Prostate gland (tissue), 2 donors: ENCODE results near the gene ATP5F1B. TPM values are rescaled to one million over a fixed set of nuclear protein-coding genes. Genes with fewer than 3 reads are reported as not detected.

Experiments
- DNase-seq: peaks from one replicate; pipeline ENCODE4 v3.0.0-alpha.2; 2019; ENCODE audit warnings: low spot score
- H3K27ac ChIP-seq, 2 donors: fragments of 200-600 bp; sonication (generic); 2 replicates each; pipeline ENCODE4 v1.5.1; 2017 to 2019
- H3K27me3 ChIP-seq: fragments of 200-600 bp; sonication (generic); replicated peaks from 2 replicates; pipeline ENCODE4 v1.5.1; 2019; ENCODE audit not compliant: insufficient read depth
- H3K36me3 ChIP-seq, 2 donors: fragments of 200-600 bp; sonication (generic); 1 replicate in 1 of 2; 2 replicates in 1 of 2; pipeline versions ENCODE4 v1.5.1 to v1.8.1; 2017 to 2019
- H3K4me1 ChIP-seq: fragments of 200-600 bp; sonication (generic); replicated peaks from 2 replicates; pipeline ENCODE4 v1.5.1; 2019
- H3K4me3 ChIP-seq, 2 donors: fragments of 200-600 bp; sonication (generic); 2 replicates each; pipeline ENCODE4 v1.5.1; 2017 to 2019
- H3K9me3 ChIP-seq: fragments of 200-600 bp; sonication (generic); 2 replicates; pipeline ENCODE4 v1.5.1; 2017
- POLR2A ChIP-seq: fragments of 450-650 bp; IDR thresholded peaks from one replicate; pipeline ENCODE4 v1.6.1; 2016; ENCODE audit warnings: antibody characterized with exemption, mild to moderate bottlenecking
- POLR2AphosphoS5 ChIP-seq: sonication (generic); formaldehyde crosslinking; IDR thresholded peaks from one replicate; pipeline ENCODE4 v1.6.1; 2017; ENCODE audit warnings: antibody characterized with exemption
- WGBS: methylation state at CpG from one replicate; pipeline ENCODE4 v1.1.5; 2018; 5-methylcytosine and 5-hydroxymethylcytosine counted together
- intact Hi-C: fragments of 100-400 bp; cut with DNase I; formaldehyde crosslinking; loops from one replicate; pipeline ENCODE4 v1.14.2; 2022
- total RNA-seq, 2 donors: library from RNA; depleted of rRNA; stranded (reverse); fragments of >200 nt; gene quantifications; one replicate each; pipeline ENCODE4 v1.1.0, GENCODE V29; 2016
- TF ChIP-seq, protein P1 (sequence below), 4 experiments: fragments of 200-600 bp in 2 of 4; fragments of 450-650 bp in 2 of 4; sonication (generic) in 2 of 4; IDR thresholded peaks; 1 replicate in 3 of 4; 2 replicates in 1 of 4; pipeline ENCODE4 v1.5.1; 2016 to 2019; ENCODE audit warnings: antibody characterized with exemption in 4 of 4, mild to moderate bottlenecking in 2 of 4, moderate library complexity in 2 of 4

The ATP5F1B gene
- total RNA-seq, 2 donors from 2014 or later = 372 to 401 TPM

GRCh38 chr12:56626701-56627100 lies 19.1 kb downstream of the ATP5F1B start:
- no peaks in the 10 kb centered on the region for H3K9me3 ChIP-seq
- TF ChIP-seq POLR2AphosphoS5 (no peak), POLR2A (no peak)
- TF ChIP-seq, protein P1, sequence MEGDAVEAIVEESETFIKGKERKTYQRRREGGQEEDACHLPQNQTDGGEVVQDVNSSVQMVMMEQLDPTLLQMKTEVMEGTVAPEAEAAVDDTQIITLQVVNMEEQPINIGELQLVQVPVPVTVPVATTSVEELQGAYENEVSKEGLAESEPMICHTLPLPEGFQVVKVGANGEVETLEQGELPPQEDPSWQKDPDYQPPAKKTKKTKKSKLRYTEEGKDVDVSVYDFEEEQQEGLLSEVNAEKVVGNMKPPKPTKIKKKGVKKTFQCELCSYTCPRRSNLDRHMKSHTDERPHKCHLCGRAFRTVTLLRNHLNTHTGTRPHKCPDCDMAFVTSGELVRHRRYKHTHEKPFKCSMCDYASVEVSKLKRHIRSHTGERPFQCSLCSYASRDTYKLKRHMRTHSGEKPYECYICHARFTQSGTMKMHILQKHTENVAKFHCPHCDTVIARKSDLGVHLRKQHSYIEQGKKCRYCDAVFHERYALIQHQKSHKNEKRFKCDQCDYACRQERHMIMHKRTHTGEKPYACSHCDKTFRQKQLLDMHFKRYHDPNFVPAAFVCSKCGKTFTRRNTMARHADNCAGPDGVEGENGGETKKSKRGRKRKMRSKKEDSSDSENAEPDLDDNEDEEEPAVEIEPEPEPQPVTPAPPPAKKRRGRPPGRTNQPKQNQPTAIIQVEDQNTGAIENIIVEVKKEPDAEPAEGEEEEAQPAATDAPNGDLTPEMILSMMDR (IDR thresholded peaks at IDR 0.05) = no peak
- H3K27me3 ChIP-seq = no peaks in the 10 kb centered on the region
- no peak overlapping the region for H3K27ac ChIP-seq
- DNase-seq = no peak
- peaks cover 7% of the 10 kb centered on the region for H3K4me1 ChIP-seq
- no peaks in the 10 kb centered on the region for H3K36me3 ChIP-seq
- H3K4me3 ChIP-seq = no peak overlapping the region
- intact Hi-C loops = no loop called here

- no peaks in the 10 kb centered on the region for H3K36me3 ChIP-seq
- TF ChIP-seq POLR2A = no peak
- TF ChIP-seq, protein P1 (IDR thresholded peaks at IDR 0.05) = no peak
- intact Hi-C loops = no loop called here
- WGBS = 89% methylated on average over 1 of the region's 1 CpG
- H3K9me3 ChIP-seq = no peaks in the 10 kb centered on the region
- DNase-seq = no peak
- H3K4me3 ChIP-seq = no peak overlapping the region
- no peak overlapping the region for H3K27ac ChIP-seq
- no peaks in the 10 kb centered on the region for H3K27me3 ChIP-seq
- no peaks in the 10 kb centered on the region for H3K4me1 ChIP-seq
These were observed 23.2 kb downstream of the ATP5F1B start for GRCh38 chr12:56622535-56622934.

- H3K9me3 ChIP-seq = no peaks in the 10 kb centered on the region
- no peak for DNase-seq
- H3K4me1 ChIP-seq = no peaks in the 10 kb centered on the region
- H3K4me3 ChIP-seq = no peak overlapping the region
- no peaks in the 10 kb centered on the region for H3K27me3 ChIP-seq
- TF ChIP-seq POLR2A = no peak
- TF ChIP-seq POLR2AphosphoS5 = no peak
- TF ChIP-seq, protein P1 (IDR thresholded peaks at IDR 0.05) = no peak
- peaks cover 36 to 42% of the 10 kb centered on the region in 2 donors for H3K36me3 ChIP-seq
- intact Hi-C loops = no loop called here
- no peak overlapping the region for H3K27ac ChIP-seq
These were observed 28.9 kb downstream of the ATP5F1B start for GRCh38 chr12:56616925-56617324.

DNA sequence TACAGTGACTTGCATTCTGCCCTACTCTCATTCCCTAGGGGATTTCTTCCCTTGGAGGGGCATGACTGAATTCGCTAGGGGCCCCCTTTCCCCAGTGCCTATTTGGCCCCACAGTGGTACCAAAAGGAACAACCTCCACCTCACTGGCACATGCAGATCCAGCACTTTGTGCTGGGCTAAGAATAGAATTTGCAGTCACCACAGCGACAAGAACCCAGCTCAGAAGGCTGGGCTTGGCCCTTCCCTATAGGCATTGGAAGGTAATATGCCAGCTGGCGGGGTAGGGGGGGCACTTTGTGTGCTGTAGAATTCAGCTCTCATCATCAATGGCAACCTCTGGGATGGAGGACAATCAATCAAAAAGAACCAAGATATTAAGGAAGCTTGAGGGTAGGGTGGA lies 29.5 kb downstream of the ATP5F1B start:
- DNase-seq = no peak
- intact Hi-C loops = no loop called here
- H3K27me3 ChIP-seq = no peaks in the 10 kb centered on the region
- H3K27ac ChIP-seq = no peak overlapping the region
- no peak overlapping the region for H3K4me3 ChIP-seq
- 97% methylated on average over 3 of the region's 3 CpGs for WGBS
- H3K4me1 ChIP-seq = no peaks in the 10 kb centered on the region
- H3K36me3 ChIP-seq = peaks cover 42 to 48% of the 10 kb centered on the region in 2 donors
- H3K9me3 ChIP-seq = no peaks in the 10 kb centered on the region
- TF ChIP-seq POLR2AphosphoS5 = no peak
- TF ChIP-seq, protein P1 (IDR thresholded peaks at IDR 0.05) = no peak
- no peak for TF ChIP-seq POLR2A

DNA sequence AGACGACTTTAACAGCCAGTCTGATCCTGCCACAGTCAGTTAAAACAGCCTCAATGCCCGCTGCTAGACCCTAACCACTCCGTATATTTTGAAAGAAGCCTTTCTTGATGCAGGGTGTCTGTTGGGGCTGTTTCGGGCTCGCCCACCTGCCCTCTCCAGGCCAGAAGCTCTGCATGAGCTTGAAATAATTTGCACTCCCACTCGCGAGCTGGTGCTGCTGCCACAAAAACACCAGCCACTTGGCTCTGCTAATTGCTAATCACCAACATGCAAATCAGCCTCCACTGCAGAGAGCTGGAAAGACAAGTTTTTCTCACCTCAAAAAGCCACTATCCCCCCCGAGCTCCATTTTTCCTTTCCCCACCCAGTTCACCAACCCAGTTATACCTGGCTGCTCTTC lies 31.2 kb downstream of the ATP5F1B start:
- intact Hi-C loops = no loop called here
- Histone ChIP-seq H3K9me3 (no peaks in the 10 kb centered on the region), H3K36me3 (peaks cover 58 to 63% of the 10 kb centered on the region in 2 donors), H3K27me3 (no peaks in the 10 kb centered on the region), H3K4me1 (no peaks in the 10 kb centered on the region), H3K27ac (no peak overlapping the region), H3K4me3 (no peak overlapping the region)
- no peak for DNase-seq
- TF ChIP-seq POLR2AphosphoS5 = no peak
- WGBS = 85% methylated on average over 8 of the region's 8 CpGs
